GM19238 (cell line): Measurements from ENCODE around the gene ZNF397.
A peak's percentile ranks its signal among the peaks of the same experiment; 100 is the strongest.

Experiments
- DNase-seq: peaks from one replicate; pipeline ENCODE4 v3.0.0; 2011; ENCODE audit warnings: low spot score; ENCODE audit not compliant: insufficient read length

Gene ZNF397

GRCh38 chr18:35245719-35246317 lies 5.0 kb downstream of the ZNF397 start:
- DNase-seq: no peak

GRCh38 chr18:35246831-35247230 lies 6.0 kb downstream of the ZNF397 start:
- DNase-seq: no peak

GRCh38 chr18:35247412-35248249 lies 6.8 kb downstream of the ZNF397 start:
- DNase-seq: no peak

- DNase-seq: no peak
These were observed 7.6 kb downstream of the ZNF397 start for GRCh38 chr18:35248429-35248828.

GRCh38 chr18:35252466-35252865 lies 11.6 kb downstream of the ZNF397 start:
- no peak for DNase-seq

GRCh38 chr18:35253655-35254287 lies 12.9 kb downstream of the ZNF397 start:
- no peak for DNase-seq

- DNase-seq: no peak
These were observed 16.1 kb downstream of the ZNF397 start for GRCh38 chr18:35256947-35257346.

GRCh38 chr18:35264409-35264808 lies 23.6 kb downstream of the ZNF397 start:
- DNase-seq: no peak

GRCh38 chr18:35267161-35267651 lies 26.4 kb downstream of the ZNF397 start:
- peak; percentile 39 for DNase-seq

GRCh38 chr18:35267809-35268208 lies 27.0 kb downstream of the ZNF397 start:
- no peak for DNase-seq

GRCh38 chr18:35268821-35269220 lies 28.0 kb downstream of the ZNF397 start:
- DNase-seq: no peak

GRCh38 chr18:35271656-35272055 lies 30.8 kb downstream of the ZNF397 start:
- no peak for DNase-seq

GRCh38 chr18:35276267-35276666 lies 35.4 kb downstream of the ZNF397 start:
- DNase-seq: no peak

- no peak for DNase-seq
These were observed 36.8 kb downstream of the ZNF397 start for GRCh38 chr18:35277633-35278032.

- no peak for DNase-seq
These were observed 37.3 kb downstream of the ZNF397 start for GRCh38 chr18:35278085-35278484.

- no peak for DNase-seq
These were observed 38.1 kb downstream of the ZNF397 start for GRCh38 chr18:35278969-35279368.

- no peak for DNase-seq
These were observed 41.5 kb downstream of the ZNF397 start for GRCh38 chr18:35282353-35282752.

- no peak for DNase-seq
These were observed 43.3 kb downstream of the ZNF397 start for GRCh38 chr18:35283923-35284794.

GRCh38 chr18:35284841-35285240 lies 44.0 kb downstream of the ZNF397 start:
- no peak for DNase-seq

- no peak for DNase-seq
These were observed 48.5 kb downstream of the ZNF397 start for GRCh38 chr18:35289293-35289692.

- no peak for DNase-seq
These were observed 48.9 kb downstream of the ZNF397 start for GRCh38 chr18:35289727-35290093.
